Smooth muscle cell (in vitro differentiated cells): ENCODE measurements around the gene KDELR1. TPM values are rescaled to one million over a fixed set of nuclear protein-coding genes. Genes with fewer than 3 reads are reported as not detected.

Source experiments
- DNase-seq: peaks from one replicate; lab custom pipeline; 2025; ENCODE audit not compliant: unreplicated experiment; lab: John Stamatoyannopoulos, UW
- H2AFZ ChIP-seq: fragments of 200-600 bp; sonication (generic); 2 replicates; pipeline ENCODE4 v1.6.0; 2016; ENCODE audit warnings: antibody characterized with exemption, low read depth, mild to moderate bottlenecking
- H3F3A ChIP-seq: fragments of 200-600 bp; sonication (generic); 2 replicates; pipeline ENCODE4 v1.6.0; 2017; ENCODE audit warnings: antibody characterized with exemption, low read depth
- H3K27ac ChIP-seq: fragments of 200-600 bp; sonication (generic); 2 replicates; pipeline ENCODE4 v1.5.1; 2016; ENCODE audit warnings: low read depth, mild to moderate bottlenecking
- H3K27me3 ChIP-seq: fragments of 200-600 bp; sonication (generic); 2 replicates; pipeline ENCODE4 v1.6.1; 2016; ENCODE audit warnings: low read depth, mild to moderate bottlenecking
- H3K36me3 ChIP-seq: fragments of 200-600 bp; sonication (generic); 2 replicates; pipeline ENCODE4 v1.5.1; 2016; ENCODE audit warnings: low read depth
- H3K4me1 ChIP-seq: fragments of 200-600 bp; sonication (generic); 2 replicates; pipeline ENCODE4 v1.5.1; 2016; ENCODE audit warnings: low read depth
- H3K4me2 ChIP-seq: fragments of 200-600 bp; sonication (generic); 2 replicates; pipeline ENCODE4 v1.6.0; 2016; ENCODE audit warnings: mild to moderate bottlenecking
- H3K4me3 ChIP-seq: fragments of 200-600 bp; sonication (generic); 2 replicates; pipeline ENCODE4 v1.5.1; 2016; ENCODE audit warnings: mild to moderate bottlenecking
- H3K79me2 ChIP-seq: fragments of 200-600 bp; sonication (generic); 2 replicates; pipeline ENCODE4 v1.6.0; 2016; ENCODE audit warnings: low read depth, mild to moderate bottlenecking
- H3K9ac ChIP-seq: fragments of 200-600 bp; sonication (generic); 2 replicates; pipeline ENCODE4 v1.6.0; 2016; ENCODE audit warnings: low read depth
- H3K9me3 ChIP-seq: fragments of 200-600 bp; sonication (generic); replicated peaks from 2 replicates; pipeline ENCODE4 v1.5.1; 2016; ENCODE audit warnings: low read depth
- H4K20me1 ChIP-seq: fragments of 200-600 bp; sonication (generic); 2 replicates; pipeline ENCODE4 v1.6.0; 2016; ENCODE audit warnings: low read depth
- CTCF ChIP-seq: fragments of 200-600 bp; sonication (generic); IDR thresholded peaks from 2 replicates; pipeline ENCODE4 v1.5.1; 2017; ENCODE audit warnings: borderline replicate concordance, mild to moderate bottlenecking, antibody characterized with exemption; ENCODE audit not compliant: insufficient read depth, poor library complexity, severe bottlenecking
- WGBS: methylation state at CpG from one replicate; pipeline ENCODE4 v1.1.7; 2016; ENCODE audit warnings: low lambda C conversion rate; 5-methylcytosine and 5-hydroxymethylcytosine counted together
- polyA plus RNA-seq: library from polyadenylated mRNA; unstranded; fragments of >200 nt; fragmentation: Nextera tagmentation; extraction: Ambion mirVana; gene quantifications from 2 replicates; pipeline ENCODE4 v1.2.1, GENCODE V29; 2016
- total RNA-seq: library from RNA; depleted of rRNA; stranded (reverse); fragments of >200 nt; gene quantifications from 2 replicates; pipeline ENCODE4 v1.2.3, GENCODE V29; 2014

KDELR1 gene
- total and polyA plus RNA-seq, 2 experiments from 2014 or later = 239 to 315 TPM

DNA sequence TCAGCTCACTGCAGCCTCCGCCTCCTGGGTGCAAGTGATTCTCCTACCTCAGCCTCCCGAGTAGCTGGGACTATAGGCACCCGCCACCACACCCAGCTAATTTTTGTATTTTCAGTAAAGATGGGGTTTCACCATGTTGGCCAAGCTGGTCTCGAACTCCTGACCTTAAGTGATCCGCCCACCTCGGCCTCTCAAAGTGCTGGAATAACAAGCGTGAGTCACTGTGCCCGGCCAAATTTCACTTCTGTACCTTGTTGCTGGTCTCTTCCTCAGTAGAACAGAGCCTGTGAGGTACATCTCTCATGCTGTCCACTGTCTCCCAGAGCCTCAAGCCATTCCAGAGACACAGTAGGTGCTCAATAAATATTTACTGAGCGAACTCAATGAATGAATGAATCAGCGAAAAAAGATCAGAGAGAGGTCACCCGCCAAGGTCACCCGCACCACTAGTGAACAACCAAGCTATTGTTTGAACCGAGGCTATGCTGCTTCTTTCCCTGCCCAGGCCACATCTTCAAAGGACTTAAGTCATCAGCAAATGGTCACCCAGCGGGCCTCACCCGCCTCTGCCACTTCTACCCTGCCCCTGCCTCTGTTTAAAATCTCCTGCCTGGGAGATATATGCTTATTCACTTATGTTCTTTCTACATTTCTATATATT lies 36.9 kb downstream of the KDELR1 start:
- Histone ChIP-seq H3K4me3 (no peak overlapping the region), H3K79me2 (no peaks in the 10 kb centered on the region), H3K4me2 (no peak overlapping the region), H3F3A (no peaks in the 10 kb centered on the region), H3K9ac (no peak overlapping the region), H3K36me3 (no peaks in the 10 kb centered on the region), H3K9me3 (no peaks in the 10 kb centered on the region), H3K27me3 (no peaks in the 10 kb centered on the region), H4K20me1 (no peaks in the 10 kb centered on the region), H2AFZ (no peak overlapping the region), H3K4me1 (no peaks in the 10 kb centered on the region), H3K27ac (no peak overlapping the region)
- no peak for DNase-seq
- 85% methylated on average over 15 of the region's 15 CpGs for WGBS
- TF ChIP-seq CTCF = no peak

DNA sequence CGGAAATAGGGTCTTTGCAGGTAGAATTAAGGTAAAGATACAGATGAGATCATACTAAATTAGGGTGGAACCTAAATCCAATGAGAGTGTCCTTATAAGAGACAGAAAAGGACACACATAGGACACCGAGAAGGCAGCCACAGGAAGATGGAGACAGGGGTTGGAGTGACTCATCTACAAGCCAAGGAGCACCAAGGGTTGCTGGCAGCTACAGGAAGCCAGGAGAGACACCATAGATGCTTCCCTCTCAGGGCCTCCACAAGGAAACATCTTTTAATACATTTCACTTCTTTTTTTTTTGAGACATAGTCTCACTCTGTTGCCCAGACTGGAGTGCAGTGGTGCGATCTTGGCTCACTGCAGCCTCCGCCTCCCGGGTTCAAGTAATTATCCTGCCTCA lies 37.7 kb downstream of the KDELR1 start:
- H3K4me2 ChIP-seq = no peak overlapping the region
- H3F3A ChIP-seq = no peaks in the 10 kb centered on the region
- H3K4me3 ChIP-seq = no peak overlapping the region
- H4K20me1 ChIP-seq = no peaks in the 10 kb centered on the region
- no peaks in the 10 kb centered on the region for H3K27me3 ChIP-seq
- no peaks in the 10 kb centered on the region for H3K9me3 ChIP-seq
- H3K36me3 ChIP-seq = no peaks in the 10 kb centered on the region
- DNase-seq = no peak
- H2AFZ ChIP-seq = no peak overlapping the region
- H3K9ac ChIP-seq = no peak overlapping the region
- no peaks in the 10 kb centered on the region for H3K4me1 ChIP-seq
- TF ChIP-seq CTCF = no peak
- H3K79me2 ChIP-seq = no peaks in the 10 kb centered on the region
- no peak overlapping the region for H3K27ac ChIP-seq
- 92% methylated on average over 5 of the region's 5 CpGs for WGBS

DNA sequence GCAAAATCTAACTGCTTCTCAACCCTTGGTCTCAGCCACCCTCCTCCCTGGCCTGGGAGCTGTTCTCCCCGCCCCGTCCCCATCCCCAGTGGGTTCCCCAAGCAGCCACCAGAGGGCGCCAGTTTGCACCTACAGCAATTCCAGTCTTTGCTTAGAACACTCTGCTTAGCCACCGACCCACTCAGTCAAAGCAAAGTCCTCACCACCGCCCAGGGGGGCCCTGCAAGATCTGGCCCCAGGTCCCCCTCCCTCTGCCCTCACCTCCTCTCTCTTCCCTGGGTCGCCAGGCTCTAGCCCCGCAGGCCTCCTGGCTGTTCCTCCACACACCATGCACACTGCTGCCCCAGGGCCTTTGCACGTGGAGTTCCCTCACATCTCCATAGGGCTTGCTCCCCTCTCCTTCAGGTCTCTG lies 40.0 kb downstream of the KDELR1 start:
- H3K9me3 ChIP-seq = no peaks in the 10 kb centered on the region
- no peaks in the 10 kb centered on the region for H3K27me3 ChIP-seq
- H3K27ac ChIP-seq = no peak overlapping the region
- no peaks in the 10 kb centered on the region for H3K4me1 ChIP-seq
- peak; percentile 25 for DNase-seq
- no peaks in the 10 kb centered on the region for H4K20me1 ChIP-seq
- H3K79me2 ChIP-seq = no peaks in the 10 kb centered on the region
- H3K4me3 ChIP-seq = no peak overlapping the region
- 64% methylated on average over 7 of the region's 8 CpGs for WGBS
- TF ChIP-seq CTCF = peak; percentile 78
- H3K36me3 ChIP-seq = no peaks in the 10 kb centered on the region
- no peak overlapping the region for H3K4me2 ChIP-seq
- no peaks in the 10 kb centered on the region for H3F3A ChIP-seq
- H3K9ac ChIP-seq = no peak overlapping the region
- H2AFZ ChIP-seq = no peak overlapping the region

GRCh38 chr19:48350856-48351255 lies 40.5 kb downstream of the KDELR1 start:
- Histone ChIP-seq H3K36me3 (no peaks in the 10 kb centered on the region), H2AFZ (no peak overlapping the region), H3K4me1 (no peaks in the 10 kb centered on the region), H4K20me1 (no peaks in the 10 kb centered on the region), H3K9ac (no peak overlapping the region), H3F3A (no peaks in the 10 kb centered on the region), H3K9me3 (no peaks in the 10 kb centered on the region), H3K4me2 (no peak overlapping the region), H3K79me2 (no peaks in the 10 kb centered on the region), H3K4me3 (no peak overlapping the region), H3K27ac (no peak overlapping the region), H3K27me3 (no peaks in the 10 kb centered on the region)
- no peak for DNase-seq
- WGBS = 97% methylated on average over 5 of the region's 5 CpGs
- TF ChIP-seq CTCF = no peak
